Subcutaneous abdominal adipose tissue (tissue), 5 donors: ENCODE measurements around the gene CCNL2.
A peak's percentile ranks its signal among the peaks of the same experiment; 100 is the strongest.

Source experiments
- H3K27ac ChIP-seq: one replicate; pipeline ENCODE4 v1.7.0; 2013; ENCODE audit warnings: low read depth, mild to moderate bottlenecking, inconsistent platforms, low read length, moderate library complexity
- H3K27me3 ChIP-seq, 5 donors: one replicate each; pipeline ENCODE4 v1.7.0; 2013; ENCODE audit warnings: low read length in 5 of 5, inconsistent platforms in 1 of 5; ENCODE audit not compliant: control insufficient read depth in 5 of 5, insufficient read depth in 4 of 5
- H3K36me3 ChIP-seq, 5 donors: one replicate each; pipeline ENCODE4 v1.7.0; 2013; ENCODE audit warnings: low read length in 5 of 5; ENCODE audit not compliant: control insufficient read depth in 5 of 5, insufficient read depth in 5 of 5
- H3K4me1 ChIP-seq, 5 donors: one replicate each; pipeline ENCODE4 v1.7.0; 2013; ENCODE audit warnings: low read length in 5 of 5, mild to moderate bottlenecking in 3 of 5, moderate library complexity in 1 of 5; ENCODE audit not compliant: control insufficient read depth in 5 of 5, insufficient read depth in 5 of 5
- H3K4me3 ChIP-seq, 5 donors: one replicate each; pipeline ENCODE4 v1.7.0; 2013; ENCODE audit warnings: low read length in 5 of 5, low read depth in 1 of 5
- H3K9ac ChIP-seq, 5 donors: one replicate each; pipeline ENCODE4 v1.7.0; 2013; ENCODE audit warnings: low read length in 5 of 5, mild to moderate bottlenecking in 4 of 5, moderate library complexity in 3 of 5
- H3K9me3 ChIP-seq, 5 donors: one replicate each; pipeline ENCODE4 v1.7.0; 2013; ENCODE audit warnings: low read length in 5 of 5; ENCODE audit not compliant: control insufficient read depth in 5 of 5
- donor health status: healthy.
- donor health status: healthy.
- donor health status: healthy.
- donor health status: healthy.
- donor health status: healthy.

The CCNL2 gene

GRCh38 chr1:1349256-1350012 is 49.7 kb downstream of the CCNL2 start, which contains the start of gene DVL1:
TSS of gene DVL1 (minus strand) at chr1:1349418. CDS start at chr1:1349065, 353 bp downstream.
- peak within 1 kb of the TSS; percentile 46 for H3K27ac ChIP-seq
- H3K27me3 ChIP-seq = peaks cover 0 to 11% (median 0%) of the 10 kb centered on the region in 5 donors
- H3K36me3 ChIP-seq = peaks cover 0 to 18% (median 11%) of the 10 kb centered on the region in 5 donors
- H3K4me1 ChIP-seq = peaks cover 8 to 74% (median 69%) of the 10 kb centered on the region in 5 donors
- peak within 1 kb of the TSS; percentile 38 to 86 (median 74) for H3K9ac ChIP-seq
- peak within 1 kb of the TSS; percentile 70 to 81 (median 77) for H3K4me3 ChIP-seq
- no peaks in the 10 kb centered on the region for H3K9me3 ChIP-seq

DNA sequence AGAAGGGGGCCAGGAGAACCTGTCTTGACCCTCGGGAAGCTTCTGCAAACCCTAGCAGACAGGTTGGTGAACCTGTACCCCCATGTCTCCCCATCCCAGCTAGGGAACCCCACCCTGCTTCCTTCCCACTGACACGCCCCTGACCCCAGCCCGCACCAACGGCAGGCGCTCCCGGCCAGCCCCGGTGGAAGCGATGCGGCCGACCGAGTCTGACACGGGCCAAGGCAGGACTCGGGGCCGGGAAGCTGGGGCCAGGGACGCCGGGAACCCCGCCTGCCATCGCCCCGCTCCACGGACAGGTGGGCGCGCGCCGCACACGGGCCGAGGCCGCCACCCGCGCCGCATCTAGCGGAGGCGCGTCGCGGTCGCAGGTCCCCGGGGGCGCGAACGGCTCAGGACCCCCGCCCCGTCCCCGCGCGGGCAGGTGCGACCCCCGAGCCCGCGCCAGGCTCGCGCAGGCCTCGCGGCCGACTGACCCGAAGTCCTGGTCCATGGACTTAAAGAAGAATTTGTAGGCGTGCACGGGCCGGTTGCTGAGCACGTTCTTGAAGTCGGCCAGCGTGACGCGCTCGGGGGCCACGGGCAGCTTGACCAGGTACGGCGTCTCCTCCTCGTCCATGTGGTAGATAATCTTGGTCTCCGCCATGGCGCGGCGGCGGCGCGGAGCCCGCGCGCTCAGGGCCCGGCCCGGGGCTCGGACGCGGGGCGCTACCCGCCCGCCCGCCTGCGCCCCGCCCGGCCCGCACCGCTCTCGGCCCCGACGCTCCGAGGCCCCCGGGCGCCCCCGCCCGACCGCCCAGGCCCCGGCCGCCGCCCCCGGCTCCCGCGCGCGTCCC is 50.5 kb downstream of the CCNL2 start:
- peaks cover 0 to 12% (median 8%) of the 10 kb centered on the region in 5 donors for H3K36me3 ChIP-seq
- H3K9me3 ChIP-seq = no peaks in the 10 kb centered on the region
- H3K4me1 ChIP-seq = peaks cover 8 to 70% (median 62%) of the 10 kb centered on the region in 5 donors
- peak overlapping the region; percentile 38 to 86 (median 74) for H3K9ac ChIP-seq
- H3K27me3 ChIP-seq = peaks cover 0 to 6% (median 0%) of the 10 kb centered on the region in 5 donors
- H3K27ac ChIP-seq = peak overlapping the region; percentile 46
- H3K4me3 ChIP-seq = peak overlapping the region; percentile 70 to 81 (median 77)

DNA sequence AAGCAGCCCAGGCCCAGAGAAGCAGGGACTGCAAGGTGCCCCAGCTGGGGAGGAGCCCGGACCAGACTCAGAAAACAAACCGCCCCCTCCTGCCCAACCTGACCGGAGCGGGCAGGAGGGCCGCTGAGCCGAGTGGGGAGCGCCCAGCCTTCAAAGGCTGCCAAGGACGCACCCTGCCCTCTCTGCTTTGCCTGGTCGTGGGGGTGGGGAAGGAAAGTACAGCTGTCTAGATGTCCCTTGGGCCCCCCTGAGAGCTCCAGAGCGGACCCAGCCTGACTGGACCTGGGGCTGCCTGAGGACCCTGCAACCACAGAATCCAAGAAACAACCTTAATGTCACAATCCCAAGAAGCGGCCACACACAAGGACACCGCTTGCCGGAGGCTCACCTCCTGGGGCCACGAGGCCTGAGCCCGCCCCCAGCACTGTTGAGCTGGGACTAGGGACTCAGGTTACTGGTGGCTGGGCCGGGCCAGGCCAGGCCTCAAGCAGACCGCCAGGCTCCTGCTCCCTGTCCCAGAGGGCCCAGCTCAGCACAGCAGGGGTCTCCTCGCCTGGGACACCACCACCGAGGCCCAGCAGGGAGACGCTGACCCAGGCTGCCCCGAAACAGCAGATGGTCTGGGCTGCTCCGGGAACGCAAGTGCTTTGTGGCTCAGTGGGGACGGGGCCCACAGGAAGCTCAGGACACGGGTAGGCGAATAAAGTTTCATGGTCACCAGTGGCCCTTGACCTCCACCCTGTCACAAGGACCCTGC is 51.3 kb downstream of the CCNL2 start:
- Histone ChIP-seq H3K27ac (peak overlapping the region; percentile 46), H3K9ac (peak overlapping the region; percentile 38 to 86 (median 74)), H3K4me3 (peak overlapping the region; percentile 70 to 81 (median 77)), H3K4me1 (peaks cover 6 to 62% (median 54%) of the 10 kb centered on the region in 5 donors), H3K9me3 (no peaks in the 10 kb centered on the region), H3K27me3 (peaks cover 0 to 3% (median 0%) of the 10 kb centered on the region in 5 donors), H3K36me3 (peaks cover 0 to 6% (median 2%) of the 10 kb centered on the region in 5 donors)

DNA sequence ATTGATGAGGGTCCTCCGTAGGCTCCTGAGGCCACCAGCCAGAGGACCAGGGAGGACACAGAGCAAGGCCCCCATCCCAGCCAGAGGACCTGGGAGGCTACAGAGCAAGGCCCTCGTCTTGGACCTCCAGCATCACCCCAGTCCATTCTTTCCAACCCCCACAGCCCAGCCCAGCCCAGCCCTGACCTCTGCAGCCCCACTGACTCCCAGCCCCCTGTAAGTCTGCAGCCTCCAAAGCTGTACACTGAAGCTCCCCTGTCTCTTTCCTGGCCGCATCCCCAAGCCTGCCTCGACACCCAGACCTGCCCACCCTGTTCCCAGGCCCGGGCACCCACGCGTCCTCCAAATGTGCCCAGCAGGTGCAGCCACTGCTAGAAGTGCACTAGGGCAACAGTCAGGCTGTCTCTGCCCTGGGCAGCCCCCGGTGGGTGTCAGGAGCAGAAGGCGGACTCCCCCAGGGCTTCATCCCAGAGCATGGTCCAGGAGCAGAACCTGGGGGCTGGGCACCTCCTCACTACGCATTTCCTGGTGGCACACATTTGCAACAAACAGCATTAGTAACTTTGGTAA is 52.0 kb downstream of the CCNL2 start:
- no peaks in the 10 kb centered on the region for H3K27me3 ChIP-seq
- H3K9me3 ChIP-seq = no peaks in the 10 kb centered on the region
- H3K9ac ChIP-seq = peak overlapping the region in 3 of 5 donors; percentile 72 to 86 (median 86)
- peak overlapping the region in 1 of 5 donors; percentile 81 for H3K4me3 ChIP-seq
- H3K27ac ChIP-seq = peak overlapping the region; percentile 46
- H3K36me3 ChIP-seq = peaks cover 0 to 3% (median 0%) of the 10 kb centered on the region in 5 donors
- peaks cover 0 to 55% (median 47%) of the 10 kb centered on the region in 5 donors for H3K4me1 ChIP-seq

DNA sequence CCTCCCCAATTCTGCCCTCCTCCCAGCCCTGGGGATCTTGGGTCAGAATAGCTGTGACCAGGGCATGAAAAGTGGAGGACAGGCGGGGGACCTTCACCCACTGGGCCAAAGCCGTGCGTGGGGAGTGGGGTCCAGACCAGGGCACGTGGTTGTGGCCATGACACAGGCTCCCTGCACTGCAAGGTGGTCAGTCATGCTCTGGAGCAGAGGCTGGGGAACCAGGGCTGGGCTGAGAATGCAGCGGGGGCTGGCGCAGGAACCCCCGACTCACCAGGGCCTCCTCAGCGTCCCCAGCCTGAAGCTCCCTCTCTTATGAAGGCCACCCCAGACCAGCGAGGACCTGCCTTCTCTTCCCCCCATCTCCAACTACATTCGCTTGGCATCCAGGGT is 52.6 kb downstream of the CCNL2 start:
- H3K27ac ChIP-seq = no peak overlapping the region
- peak overlapping the region in 3 of 5 donors; percentile 0 to 56 (median 23) for H3K9ac ChIP-seq
- H3K27me3 ChIP-seq = no peaks in the 10 kb centered on the region
- H3K4me1 ChIP-seq = peaks cover 0 to 49% (median 41%) of the 10 kb centered on the region in 5 donors
- H3K4me3 ChIP-seq = no peak overlapping the region
- no peaks in the 10 kb centered on the region for H3K9me3 ChIP-seq
- H3K36me3 ChIP-seq = peaks cover 0 to 8% (median 5%) of the 10 kb centered on the region in 5 donors

GRCh38 chr1:1345860-1346500 is 53.2 kb downstream of the CCNL2 start:
- H3K4me1 ChIP-seq = peaks cover 0 to 47% (median 39%) of the 10 kb centered on the region in 5 donors
- no peak overlapping the region for H3K4me3 ChIP-seq
- H3K27ac ChIP-seq = no peak overlapping the region
- no peaks in the 10 kb centered on the region for H3K27me3 ChIP-seq
- H3K9ac ChIP-seq = peak overlapping the region in 2 of 5 donors; percentile 23 to 56
- peaks cover 0 to 13% (median 10%) of the 10 kb centered on the region in 5 donors for H3K36me3 ChIP-seq
- no peaks in the 10 kb centered on the region for H3K9me3 ChIP-seq

GRCh38 chr1:1345384-1345783 is 53.8 kb downstream of the CCNL2 start:
- H3K27ac ChIP-seq = no peak overlapping the region
- no peak overlapping the region for H3K4me3 ChIP-seq
- H3K27me3 ChIP-seq = no peaks in the 10 kb centered on the region
- H3K4me1 ChIP-seq = peaks cover 0 to 47% (median 39%) of the 10 kb centered on the region in 5 donors
- peak overlapping the region in 1 of 5 donors; percentile 56 for H3K9ac ChIP-seq
- H3K36me3 ChIP-seq = peaks cover 0 to 18% (median 16%) of the 10 kb centered on the region in 5 donors
- no peaks in the 10 kb centered on the region for H3K9me3 ChIP-seq

DNA sequence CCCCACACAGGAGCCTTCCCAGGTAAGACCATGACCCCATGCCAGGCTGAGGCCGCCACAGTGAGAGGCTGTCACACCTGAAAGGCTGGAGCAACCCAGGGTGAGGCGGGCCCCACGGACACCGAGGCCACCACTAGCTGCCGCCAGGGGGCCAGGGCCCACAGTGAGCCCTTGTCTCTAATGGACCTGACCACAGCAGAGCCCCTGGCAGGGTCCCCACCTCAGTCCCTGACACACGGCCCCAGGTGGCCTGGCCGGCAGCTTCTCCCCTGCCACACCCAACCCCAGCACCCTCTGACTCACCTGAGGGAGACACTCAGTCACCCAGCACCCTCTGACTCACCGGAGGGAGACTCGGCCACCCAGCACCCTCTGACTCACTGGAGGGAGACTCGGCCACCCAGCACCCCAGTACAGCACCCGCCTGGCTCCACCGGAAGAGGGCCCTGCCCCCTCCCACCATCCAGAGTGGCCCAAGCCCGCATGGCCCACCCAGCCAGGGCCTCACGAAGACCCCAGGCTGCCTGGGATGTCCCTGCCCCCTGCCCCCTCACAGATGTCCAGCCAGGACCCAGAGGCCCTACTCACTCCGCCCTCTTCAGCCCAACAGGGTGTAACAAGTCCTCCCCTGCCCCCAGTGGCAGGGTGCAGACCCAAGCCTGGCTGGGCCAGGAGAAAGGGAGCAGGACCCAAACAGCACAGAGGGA is 54.3 kb downstream of the CCNL2 start:
- Histone ChIP-seq H3K27me3 (no peaks in the 10 kb centered on the region), H3K36me3 (peaks cover 0 to 24% (median 22%) of the 10 kb centered on the region in 5 donors), H3K4me1 (peaks cover 0 to 47% (median 39%) of the 10 kb centered on the region in 5 donors), H3K9ac (peak overlapping the region in 1 of 5 donors; percentile 25), H3K27ac (no peak overlapping the region), H3K4me3 (no peak overlapping the region), H3K9me3 (no peaks in the 10 kb centered on the region)
